ENCODE data around the gene NPVF. TPM values are rescaled to one million over a fixed set of nuclear protein-coding genes. Genes with fewer than 3 reads are reported as not detected.

NPVF gene
- total and polyA plus RNA-seq, 4 donors, result not detected

- H3K9me3 ChIP-seq (ENCODE audit: control insufficient read depth in 4 of 4, low read length in 3 of 4), result no peaks in the 10 kb centered on the region
- TF ChIP-seq ZBTB33 (IDR thresholded peaks at IDR 0.05), result no peak
- TF ChIP-seq YY1 (IDR thresholded peaks at IDR 0.05), result no peak
- no peak for TF ChIP-seq ATF3 (IDR thresholded peaks at IDR 0.05)
- TF ChIP-seq MAX (IDR thresholded peaks at IDR 0.05), result no peak
- TF ChIP-seq RXRA (IDR thresholded peaks at IDR 0.05), result no peak
- TF ChIP-seq TAF1 (conservative IDR thresholded peaks at IDR 0.05), result no peak
- TF ChIP-seq HNF4G (IDR thresholded peaks at IDR 0.05), result no peak
- no peak for TF ChIP-seq REST (IDR thresholded peaks at IDR 0.05)
- no peak for TF ChIP-seq EGR1 (IDR thresholded peaks at IDR 0.05; ENCODE audit: low read depth in 2 of 2)
- TF ChIP-seq JUND (IDR thresholded peaks at IDR 0.05), result no peak
- no peak for TF ChIP-seq RAD21 (IDR thresholded peaks at IDR 0.05)
- no peaks in the 10 kb centered on the region for H3K36me3 ChIP-seq (ENCODE audit: control insufficient read depth in 4 of 4, insufficient read depth in 3 of 4, low read depth in 1 of 4, low read length in 3 of 4)
- 97% methylated on average over 6 of the region's 6 CpGs for WGBS
- DNase-seq (ENCODE audit: low spot score), result no peak
- H3K4me3 ChIP-seq (ENCODE audit: low read depth in 1 of 3, low read length in 3 of 3), result no peak overlapping the region
- H3K9ac ChIP-seq (ENCODE audit: low read depth in 1 of 2, low read length in 2 of 2), result no peak overlapping the region
- peaks cover 0 to 8% (median 2%) of the 10 kb centered on the region in 4 donors for H3K4me1 ChIP-seq (ENCODE audit: control insufficient read depth in 4 of 4, insufficient read depth in 4 of 4, low read length in 3 of 4)
- no peak overlapping the region for H3K27ac ChIP-seq (ENCODE audit: low read depth in 1 of 2, low read length in 2 of 2)
- no peaks in the 10 kb centered on the region for H3K27me3 ChIP-seq (ENCODE audit: control insufficient read depth in 4 of 4, insufficient read depth in 4 of 4, low read length in 3 of 4)
Measured at GRCh38 chr7:25189197-25189596, 39.1 kb downstream of the NPVF start.

GRCh38 chr7:25187932-25188331 lies 40.4 kb downstream of the NPVF start:
- no peaks in the 10 kb centered on the region for H3K36me3 ChIP-seq (ENCODE audit: control insufficient read depth in 4 of 4, insufficient read depth in 3 of 4, low read depth in 1 of 4, low read length in 3 of 4)
- H3K9me3 ChIP-seq (ENCODE audit: control insufficient read depth in 4 of 4, low read length in 3 of 4), result no peaks in the 10 kb centered on the region
- peaks cover 0 to 8% (median 2%) of the 10 kb centered on the region in 4 donors for H3K4me1 ChIP-seq (ENCODE audit: control insufficient read depth in 4 of 4, insufficient read depth in 4 of 4, low read length in 3 of 4)
- no peak for DNase-seq (ENCODE audit: low spot score)
- no peak overlapping the region for H3K4me3 ChIP-seq (ENCODE audit: low read depth in 1 of 3, low read length in 3 of 3)
- H3K27ac ChIP-seq (ENCODE audit: low read depth in 1 of 2, low read length in 2 of 2), result no peak overlapping the region
- H3K9ac ChIP-seq (ENCODE audit: low read depth in 1 of 2, low read length in 2 of 2), result no peak overlapping the region
- WGBS, result 93% methylated on average over 8 of the region's 8 CpGs
- no peaks in the 10 kb centered on the region for H3K27me3 ChIP-seq (ENCODE audit: control insufficient read depth in 4 of 4, insufficient read depth in 4 of 4, low read length in 3 of 4)
- TF ChIP-seq TAF1 (conservative IDR thresholded peaks at IDR 0.05), result no peak
- TF ChIP-seq ZBTB33 (IDR thresholded peaks at IDR 0.05), result no peak
- no peak for TF ChIP-seq NR2F2 (IDR thresholded peaks at IDR 0.05)
- TF ChIP-seq EGR1 (IDR thresholded peaks at IDR 0.05; ENCODE audit: low read depth in 2 of 2), result no peak
- TF ChIP-seq FOXA1 (IDR thresholded peaks at IDR 0.05), result no peak
- no peak for TF ChIP-seq MAX (IDR thresholded peaks at IDR 0.05)
- no peak for TF ChIP-seq FOXA2 (IDR thresholded peaks at IDR 0.05)
- no peak for TF ChIP-seq RAD21 (IDR thresholded peaks at IDR 0.05)
- TF ChIP-seq REST (IDR thresholded peaks at IDR 0.05), result no peak
- TF ChIP-seq HNF4A (conservative IDR thresholded peaks at IDR 0.05), result no peak
- no peak for TF ChIP-seq CTCF (IDR thresholded peaks at IDR 0.05; ENCODE audit: low read depth, low read length, missing input control)
- no peak for TF ChIP-seq RXRA (IDR thresholded peaks at IDR 0.05)
- TF ChIP-seq GABPA (IDR thresholded peaks at IDR 0.05 in 1 of 2, conservative IDR thresholded peaks at IDR 0.05 in 1 of 2), result no peak
- TF ChIP-seq ATF3 (IDR thresholded peaks at IDR 0.05), result no peak
- TF ChIP-seq YY1 (IDR thresholded peaks at IDR 0.05), result no peak

Data from liver (tissue), 9 donors.